ENCODE measurements around the gene GRM5. TPM values are rescaled to one million over a fixed set of nuclear protein-coding genes. Genes with fewer than 3 reads are reported as not detected.

The GRM5 gene
- total RNA-seq, 1 experiment from 2014 or later = not detected

DNA sequence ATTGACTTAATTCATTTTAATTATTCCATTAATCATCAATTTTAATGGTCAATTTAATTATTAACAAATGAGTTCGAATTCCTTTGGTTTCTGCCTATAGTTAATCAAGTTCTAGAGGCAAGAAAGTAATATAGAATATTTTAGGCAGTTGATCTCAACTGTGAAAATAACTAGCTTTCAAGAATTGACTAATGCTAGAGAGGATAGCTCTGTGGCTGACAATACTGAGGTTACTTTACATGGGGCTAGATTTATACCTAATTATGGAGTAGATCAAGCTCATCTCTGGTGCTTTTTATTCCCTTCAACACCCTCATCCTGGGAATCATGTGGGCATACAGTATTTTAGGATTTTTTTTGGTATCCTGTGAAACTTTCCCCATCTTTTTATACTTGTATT is 259.4 kb downstream of the GRM5 start:
- CTCF ChIA-PET = no interaction called here
- Histone ChIP-seq H2AFZ (no peak overlapping the region), H4K20me1 (ENCODE audit: insufficient read depth) (no peaks in the 10 kb centered on the region), H3K9me3 (ENCODE audit: insufficient read depth, low read depth) (no peaks in the 10 kb centered on the region), H3K27me3 (ENCODE audit: insufficient read depth, low read depth) (no peaks in the 10 kb centered on the region), H3K36me3 (ENCODE audit: low read depth) (no peaks in the 10 kb centered on the region), H3K4me3 (no peak overlapping the region), H3K9me2 (ENCODE audit: insufficient read depth) (no peaks in the 10 kb centered on the region), H3K4me2 (no peak overlapping the region), H3K79me2 (ENCODE audit: low read depth) (no peaks in the 10 kb centered on the region), H3K4me1 (replicated peaks; ENCODE audit: insufficient read depth) (no peaks in the 10 kb centered on the region), H3K27ac (no peak overlapping the region), H3F3A (ENCODE audit: insufficient read depth, low read depth) (no peaks in the 10 kb centered on the region)
- intact Hi-C loops (cut with micrococcal nuclease; ENCODE audit: unreplicated experiment) = no loop called here
- POLR2A ChIA-PET (ENCODE audit: unreplicated experiment) = no interaction called here
- BruUV-seq (replicated peaks) = no TSS peak
- TF ChIP-seq, protein P1, sequence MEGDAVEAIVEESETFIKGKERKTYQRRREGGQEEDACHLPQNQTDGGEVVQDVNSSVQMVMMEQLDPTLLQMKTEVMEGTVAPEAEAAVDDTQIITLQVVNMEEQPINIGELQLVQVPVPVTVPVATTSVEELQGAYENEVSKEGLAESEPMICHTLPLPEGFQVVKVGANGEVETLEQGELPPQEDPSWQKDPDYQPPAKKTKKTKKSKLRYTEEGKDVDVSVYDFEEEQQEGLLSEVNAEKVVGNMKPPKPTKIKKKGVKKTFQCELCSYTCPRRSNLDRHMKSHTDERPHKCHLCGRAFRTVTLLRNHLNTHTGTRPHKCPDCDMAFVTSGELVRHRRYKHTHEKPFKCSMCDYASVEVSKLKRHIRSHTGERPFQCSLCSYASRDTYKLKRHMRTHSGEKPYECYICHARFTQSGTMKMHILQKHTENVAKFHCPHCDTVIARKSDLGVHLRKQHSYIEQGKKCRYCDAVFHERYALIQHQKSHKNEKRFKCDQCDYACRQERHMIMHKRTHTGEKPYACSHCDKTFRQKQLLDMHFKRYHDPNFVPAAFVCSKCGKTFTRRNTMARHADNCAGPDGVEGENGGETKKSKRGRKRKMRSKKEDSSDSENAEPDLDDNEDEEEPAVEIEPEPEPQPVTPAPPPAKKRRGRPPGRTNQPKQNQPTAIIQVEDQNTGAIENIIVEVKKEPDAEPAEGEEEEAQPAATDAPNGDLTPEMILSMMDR (conservative IDR thresholded peaks at IDR 0.05) = no peak
- DNase-seq = no peak

DNA sequence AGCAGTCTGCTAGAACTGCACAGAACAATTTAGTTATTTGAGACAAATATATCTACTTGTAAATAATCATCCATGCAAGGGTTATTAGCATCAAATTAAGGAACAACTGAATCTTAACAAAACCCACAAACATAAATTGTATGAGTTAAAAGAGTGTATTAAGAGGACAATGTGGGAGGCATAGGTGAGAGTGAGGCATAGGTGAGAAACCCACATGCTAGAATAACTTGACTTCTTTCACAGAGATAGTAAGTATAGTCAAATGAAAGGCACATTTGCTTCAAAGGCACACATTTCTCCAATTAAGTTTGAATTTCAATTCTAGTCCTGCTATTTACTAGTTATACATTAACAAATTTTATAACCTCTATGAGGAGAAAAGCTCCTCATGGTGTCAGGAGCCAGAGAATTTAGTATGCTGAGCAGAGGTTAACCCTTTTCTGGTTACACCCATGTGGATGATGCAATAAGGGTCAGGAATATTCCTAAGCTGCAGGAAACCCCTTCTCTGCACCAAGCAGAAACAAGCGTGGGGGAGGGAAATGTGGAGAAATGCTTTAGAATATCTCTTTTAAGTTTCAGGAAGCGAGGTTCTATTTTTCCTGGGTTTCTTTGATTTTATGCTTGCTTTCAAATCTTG is 264.2 kb downstream of the GRM5 start:
- H2AFZ ChIP-seq = no peak overlapping the region
- ChIA-PET CTCF (no interaction called here), POLR2A (ENCODE audit: unreplicated experiment) (no interaction called here)
- 0 out of 2 replicates have a peak, but pooled peaks cover 3% of the 10 kb centered on the region for H4K20me1 ChIP-seq (ENCODE audit: insufficient read depth)
- no peak for DNase-seq
- H3K27ac ChIP-seq = no peak overlapping the region
- H3K4me3 ChIP-seq = no peak overlapping the region
- TF ChIP-seq, protein P1 (conservative IDR thresholded peaks at IDR 0.05) = no peak
- no peak for TF ChIP-seq EZH2 (IDR thresholded peaks at IDR 0.05; ENCODE audit: low read depth)
- no peaks in the 10 kb centered on the region for H3K4me1 ChIP-seq (replicated peaks; ENCODE audit: insufficient read depth)
- H3K4me2 ChIP-seq = no peak overlapping the region
- no peaks in the 10 kb centered on the region for H3F3A ChIP-seq (ENCODE audit: insufficient read depth, low read depth)
- no peaks in the 10 kb centered on the region for H3K36me3 ChIP-seq (ENCODE audit: low read depth)
- no peaks in the 10 kb centered on the region for H3K27me3 ChIP-seq (ENCODE audit: insufficient read depth, low read depth)
- BruUV-seq (replicated peaks) = no TSS peak
- no peaks in the 10 kb centered on the region for H3K9me3 ChIP-seq (ENCODE audit: insufficient read depth, low read depth)
- intact Hi-C loops (cut with micrococcal nuclease; ENCODE audit: unreplicated experiment) = no loop called here
- no peaks in the 10 kb centered on the region for H3K9me2 ChIP-seq (ENCODE audit: insufficient read depth)
- no peaks in the 10 kb centered on the region for H3K79me2 ChIP-seq (ENCODE audit: low read depth)

DNA sequence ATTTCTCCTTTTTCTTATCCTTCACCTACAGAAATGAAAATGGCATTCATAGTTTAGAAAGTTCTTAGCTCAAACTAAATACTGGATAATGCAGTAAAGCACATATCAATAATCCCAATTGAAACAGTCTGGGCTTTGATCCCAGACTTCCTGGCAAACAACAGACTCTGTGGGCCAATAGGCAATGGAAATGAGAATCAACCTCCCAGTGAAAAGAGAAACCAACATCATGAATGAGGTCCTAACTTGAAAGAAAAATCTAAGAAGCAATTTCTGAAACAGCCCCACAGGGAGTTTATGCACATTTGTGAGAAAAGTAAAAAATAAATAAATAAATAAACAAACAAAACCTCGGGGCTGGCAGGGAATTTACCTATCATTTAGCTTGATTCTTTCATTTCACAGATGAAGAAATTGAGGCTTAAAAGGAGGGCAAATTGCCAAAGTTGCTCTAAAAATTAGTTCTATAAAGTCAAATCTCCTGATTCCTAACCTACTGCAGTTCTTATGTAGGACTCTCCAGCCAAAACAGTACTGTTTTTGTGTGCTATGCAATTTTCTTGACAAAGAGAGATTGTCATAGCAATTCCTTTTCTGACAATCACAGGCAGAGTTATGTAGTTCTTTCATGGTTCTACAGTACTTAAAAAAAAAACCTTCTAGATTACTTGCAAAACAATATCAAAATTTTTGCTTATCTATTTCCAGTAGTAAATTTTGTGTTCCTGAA is 265.8 kb downstream of the GRM5 start:
- no peaks in the 10 kb centered on the region for H3F3A ChIP-seq (ENCODE audit: insufficient read depth, low read depth)
- H3K27me3 ChIP-seq (ENCODE audit: insufficient read depth, low read depth) = no peaks in the 10 kb centered on the region
- intact Hi-C loops (cut with micrococcal nuclease; ENCODE audit: unreplicated experiment) = no loop called here
- POLR2A ChIA-PET (ENCODE audit: unreplicated experiment) = no interaction called here
- no peak overlapping the region for H3K27ac ChIP-seq
- no peaks in the 10 kb centered on the region for H3K9me3 ChIP-seq (ENCODE audit: insufficient read depth, low read depth)
- no peak overlapping the region for H2AFZ ChIP-seq
- no peak for DNase-seq
- no peak overlapping the region for H3K4me3 ChIP-seq
- no peaks in the 10 kb centered on the region for H3K4me1 ChIP-seq (replicated peaks; ENCODE audit: insufficient read depth)
- no peaks in the 10 kb centered on the region for H3K9me2 ChIP-seq (ENCODE audit: insufficient read depth)
- H3K36me3 ChIP-seq (ENCODE audit: low read depth) = no peaks in the 10 kb centered on the region
- no peak overlapping the region for H3K4me2 ChIP-seq
- H3K79me2 ChIP-seq (ENCODE audit: low read depth) = no peaks in the 10 kb centered on the region
- TF ChIP-seq, protein P1 (conservative IDR thresholded peaks at IDR 0.05) = no peak
- TF ChIP-seq EZH2 (IDR thresholded peaks at IDR 0.05; ENCODE audit: low read depth) = no peak
- 0 out of 2 replicates have a peak, but pooled peaks cover 3% of the 10 kb centered on the region for H4K20me1 ChIP-seq (ENCODE audit: insufficient read depth)
- no TSS peak for BruUV-seq (replicated peaks)
- CTCF ChIA-PET = no interaction called here

Data from PC-9 (cell line).